Smooth muscle cell of trachea (primary cell): ENCODE data around the gene RPN2. TPM values are rescaled to one million over a fixed set of nuclear protein-coding genes. Genes with fewer than 3 reads are reported as not detected.

Source experiments
- total RNA-seq: library from RNA; depleted of rRNA; stranded (reverse); fragments of >200 nt; gene quantifications from 2 replicates; pipeline ENCODE4 v1.2.1, GENCODE V29; 2014

RPN2 gene
- total RNA-seq = 233 and 456 TPM in 2 replicates

DNA sequence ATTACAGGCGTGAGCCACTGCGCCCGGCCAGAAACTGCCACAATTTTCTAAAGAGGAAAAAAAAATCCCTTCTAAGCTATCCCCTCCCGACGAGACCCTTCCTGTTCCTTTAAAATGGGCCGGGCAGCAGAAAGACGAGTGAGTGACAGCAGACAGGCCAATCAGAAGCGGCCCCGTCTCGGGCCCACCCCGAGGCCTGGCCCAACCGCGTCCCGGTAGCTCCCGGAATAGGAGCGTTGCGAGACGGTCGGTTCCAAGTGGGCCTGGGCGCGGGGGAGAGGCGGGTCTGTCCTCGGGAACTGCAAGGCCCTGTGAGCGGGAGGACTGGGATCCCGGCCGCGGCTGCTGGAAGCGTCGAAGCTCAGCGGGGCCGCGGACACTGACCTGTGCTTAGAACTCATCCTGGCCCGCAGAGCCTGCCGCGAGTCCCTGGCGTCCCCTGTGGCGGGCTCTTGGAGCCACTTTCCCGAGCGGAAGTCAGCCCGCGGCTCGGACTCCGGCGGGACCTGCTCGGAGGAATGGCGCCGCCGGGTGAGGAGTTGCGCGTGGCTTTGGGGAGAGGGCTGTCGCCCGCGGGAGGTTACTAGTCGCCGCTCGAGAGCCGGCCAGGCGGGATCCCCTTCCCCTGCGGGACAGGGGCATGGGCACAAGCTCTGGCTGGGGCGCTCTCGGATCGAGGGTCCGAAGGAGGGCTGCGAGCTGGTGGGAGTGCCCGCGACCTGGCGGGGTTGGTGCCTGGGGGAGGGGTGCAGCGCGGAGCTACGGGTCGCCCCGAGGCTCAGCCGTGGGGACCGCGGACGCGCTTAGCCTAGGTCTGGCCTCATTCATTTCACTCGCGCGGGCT, at the start of gene RPN2, which contains the start of gene MROH8:
Gene RPN2 (plus strand): TSS at position 492 of the 844 bp plus-strand sequence. CDS start 27 bp downstream, at position 519.
Gene MROH8 (minus strand): TSS at position 710 of the 844 bp plus-strand sequence.

GRCh38 chr20:37261714-37262113, 82.6 kb downstream of the RPN2 start, which contains the start of gene GHRH:
Gene GHRH, minus strand, starts transcription at chr20:37261814. Its CDS starts 4,925 bp downstream, at chr20:37256889.

Other genes starting within 250 kb of the RPN2 start
- 43.7 and 70.1 TPM in 2 replicates for gene SAMHD1, start 227.6 kb upstream of the RPN2 start, total RNA-seq
- gene RBL1, start 83.3 kb upstream of the RPN2 start, total RNA-seq = 6.0 and 19.2 TPM in 2 replicates
- 1.9 and 3.6 TPM in 2 replicates for gene MROH8, start 218 bp downstream of the RPN2 start, total RNA-seq
- gene GHRH, start 82.5 kb downstream of the RPN2 start, total RNA-seq = not detected in 2 replicates
- gene MANBAL, start 110.3 kb downstream of the RPN2 start, total RNA-seq = 14.6 and 23.0 TPM in 2 replicates
- 20.2 and 33.6 TPM in 2 replicates for gene SRC, start 166.8 kb downstream of the RPN2 start, total RNA-seq